Activated T-cell treated with anti-CD3 and anti-CD28 coated beads for 1 hour (primary cell): ENCODE data around the gene PIK3CG.

Experiments used
- DNase-seq: peaks from one replicate; pipeline ENCODE4 v3.0.0-alpha.2; 2020; ENCODE audit warnings: low read depth

Gene PIK3CG

GRCh38 chr7:106858618-106859532 lies 6.2 kb upstream of the PIK3CG start:
- no peak for DNase-seq

GRCh38 chr7:106862317-106863089 lies 2.6 kb upstream of the PIK3CG start:
- DNase-seq, result no peak

GRCh38 chr7:106863274-106863997 lies 1.6 kb upstream of the PIK3CG start:
- DNase-seq, result no peak

GRCh38 chr7:106864298-106865081 lies 592 bp upstream of the PIK3CG start:
- no peak for DNase-seq

GRCh38 chr7:106866298-106867281 lies 1.5 kb downstream of the PIK3CG start:
- DNase-seq, result no peak

- DNase-seq, result no peak
These were observed 2.7 kb downstream of the PIK3CG start for GRCh38 chr7:106867641-106868351.

GRCh38 chr7:106868364-106868763 lies 3.3 kb downstream of the PIK3CG start:
- no peak for DNase-seq

- no peak for DNase-seq
These were observed 4.9 kb downstream of the PIK3CG start for GRCh38 chr7:106869954-106870353.

GRCh38 chr7:106870528-106870927 lies 5.4 kb downstream of the PIK3CG start:
- no peak for DNase-seq

- no peak for DNase-seq
These were observed 5.9 kb downstream of the PIK3CG start for GRCh38 chr7:106870983-106871410.

GRCh38 chr7:106871793-106872571 lies 6.9 kb downstream of the PIK3CG start:
- DNase-seq, result no peak

- no peak for DNase-seq
These were observed 7.7 kb downstream of the PIK3CG start for GRCh38 chr7:106872763-106873162.

GRCh38 chr7:106874076-106874475 lies 9.0 kb downstream of the PIK3CG start:
- no peak for DNase-seq

GRCh38 chr7:106875508-106875907 lies 10.4 kb downstream of the PIK3CG start:
- DNase-seq, result no peak

- DNase-seq, result no peak
These were observed 13.8 kb downstream of the PIK3CG start for GRCh38 chr7:106878748-106879439.

GRCh38 chr7:106881984-106882383 lies 16.9 kb downstream of the PIK3CG start:
- DNase-seq, result no peak

GRCh38 chr7:106883456-106884026 lies 18.5 kb downstream of the PIK3CG start:
- DNase-seq, result no peak

- DNase-seq, result no peak
These were observed 20.6 kb downstream of the PIK3CG start for GRCh38 chr7:106885652-106886051.
